OCI-LY3 (cell line): ENCODE results near the gene R3HDM2.

Experiments
- H2AFZ ChIP-seq: fragments of 200-600, 300-600 bp; shearing (Covaris generic); 2 replicates; pipeline ENCODE4 v1.6.0; 2014; ENCODE audit warnings: antibody characterized with exemption, low read depth, low read length
- H3K27ac ChIP-seq: fragments of 200-600, 300-600 bp; sonication (generic); 2 replicates; pipeline ENCODE4 v1.5.1; 2014; ENCODE audit warnings: mild to moderate bottlenecking, low read length, moderate library complexity, mixed read lengths
- H3K27me3 ChIP-seq: fragments of 200-600, 300-600 bp; sonication (generic); 2 replicates; pipeline ENCODE4 v1.6.1; 2014; ENCODE audit warnings: low read depth, low read length, mixed read lengths
- H3K36me3 ChIP-seq: fragments of 200-600, 300-600 bp; sonication (generic); replicated peaks from 2 replicates; pipeline ENCODE3; 2014; ENCODE audit warnings: low read depth, low read length, mixed read lengths
- H3K4me1 ChIP-seq: fragments of 300-600, 200-600 bp; sonication (generic); 2 replicates; pipeline ENCODE4 v1.6.1; 2014; ENCODE audit warnings: low read length, mixed read lengths
- H3K4me2 ChIP-seq: fragments of 200-600, 300-600 bp; sonication (generic); 2 replicates; pipeline ENCODE4 v1.6.1; 2014; ENCODE audit warnings: low read length, mixed read lengths
- H3K4me3 ChIP-seq: fragments of 300-600, 200-600 bp; sonication (generic); 2 replicates; pipeline ENCODE4 v1.5.1; 2014; ENCODE audit warnings: antibody characterized with exemption, mild to moderate bottlenecking, low read length, moderate library complexity
- H3K79me2 ChIP-seq: fragments of 300-600, 200-600 bp; shearing (Covaris generic); 2 replicates; pipeline ENCODE4 v1.6.1; 2014; ENCODE audit warnings: mild to moderate bottlenecking, low read length, mixed read lengths
- H3K9ac ChIP-seq: fragments of 300-600, 200-600 bp; shearing (Covaris generic); 2 replicates; pipeline ENCODE4 v1.6.0; 2014; ENCODE audit warnings: mild to moderate bottlenecking, low read length, moderate library complexity
- H3K9me3 ChIP-seq: fragments of 200-600, 300-600 bp; shearing (Covaris generic); 2 replicates; pipeline ENCODE4 v1.6.1; 2014; ENCODE audit warnings: low read length, mixed read lengths; ENCODE audit not compliant: insufficient read depth
- H4K20me1 ChIP-seq: fragments of 200-600, 300-600 bp; sonication (generic); 2 replicates; pipeline ENCODE4 v1.6.1; 2016; ENCODE audit warnings: low read length, mixed read lengths; ENCODE audit not compliant: insufficient read depth
- CTCF ChIP-seq: fragments of 200-600, 300-600 bp; sonication (generic); IDR thresholded peaks from 2 replicates; pipeline ENCODE4 v1.5.1; 2014; ENCODE audit warnings: antibody characterized with exemption, low read length, low read depth
- EZH2phosphoT487 ChIP-seq: fragments of 200-600 bp; shearing (Covaris generic); IDR thresholded peaks from 2 replicates; pipeline ENCODE4 v1.6.1; 2018; ENCODE audit warnings: antibody characterized with exemption, mixed run types, low read depth

R3HDM2 gene

GRCh38 chr12:57243521-57244311 is 187.1 kb downstream of the R3HDM2 start:
- Histone ChIP-seq H3K36me3 (no peaks in the 10 kb centered on the region), H3K9me3 (no peaks in the 10 kb centered on the region), H3K27me3 (peaks cover 26% of the 10 kb centered on the region), H3K4me2 (peak overlapping the region; percentile 100), H3K27ac (no peak overlapping the region), H3K79me2 (no peaks in the 10 kb centered on the region), H3K4me3 (peak overlapping the region; percentile 91), H4K20me1 (no peaks in the 10 kb centered on the region), H2AFZ (no peak overlapping the region), H3K4me1 (peaks cover 30% of the 10 kb centered on the region), H3K9ac (peak overlapping the region; percentile 75)
- no peak for TF ChIP-seq EZH2phosphoT487
- TF ChIP-seq CTCF: peak; percentile 80

GRCh38 chr12:57242691-57243454 is 188.0 kb downstream of the R3HDM2 start:
- H3K9me3 ChIP-seq: no peaks in the 10 kb centered on the region
- peaks cover 26% of the 10 kb centered on the region for H3K27me3 ChIP-seq
- peaks cover 30% of the 10 kb centered on the region for H3K4me1 ChIP-seq
- peak overlapping the region; percentile 91 for H3K4me3 ChIP-seq
- H3K36me3 ChIP-seq: no peaks in the 10 kb centered on the region
- no peak overlapping the region for H3K27ac ChIP-seq
- no peak overlapping the region for H2AFZ ChIP-seq
- peak overlapping the region; percentile 100 for H3K4me2 ChIP-seq
- peak overlapping the region; percentile 75 for H3K9ac ChIP-seq
- no peaks in the 10 kb centered on the region for H4K20me1 ChIP-seq
- TF ChIP-seq EZH2phosphoT487 (no peak), CTCF (peak; percentile 78)
- H3K79me2 ChIP-seq: no peaks in the 10 kb centered on the region

- Histone ChIP-seq H3K4me3 (peak overlapping the region; percentile 91), H4K20me1 (no peaks in the 10 kb centered on the region; the same call in 1 of the 2 replicates), H3K4me2 (peak overlapping the region; percentile 100), H3K36me3 (no peaks in the 10 kb centered on the region), H3K9me3 (no peaks in the 10 kb centered on the region), H3K4me1 (peaks cover 35% of the 10 kb centered on the region), H3K79me2 (no peaks in the 10 kb centered on the region), H3K27me3 (peaks cover 30% of the 10 kb centered on the region), H3K27ac (no peak overlapping the region), H2AFZ (no peak overlapping the region), H3K9ac (peak overlapping the region; percentile 75; the same call in 1 of the 2 replicates)
- TF ChIP-seq CTCF (no peak), EZH2phosphoT487 (no peak)
Observed at GRCh38 chr12:57242329-57242690, 188.5 kb downstream of the R3HDM2 start.
